SK-N-SH (cell line): Measurements from ENCODE around the gene APP. TPM values are rescaled to one million over a fixed set of nuclear protein-coding genes. Genes with fewer than 3 reads are reported as not detected.

ENCODE experiments used
- CTCF ChIA-PET: fragments of 300-600, 350-600 bp; formaldehyde crosslinking; extraction: SDS; loops from one replicate; lab custom pipeline; 2021; lab: Yijun Ruan, JAX
- POLR2A ChIA-PET: fragments of 350-600 bp; sonication (Branson Sonifier 250); formaldehyde crosslinking; extraction: SDS; loops from one replicate; lab custom pipeline; 2020; ENCODE audit warnings: antibody characterized with exemption, inconsistent platforms; lab: Yijun Ruan, JAX
- DNase-seq: peaks from one replicate; pipeline ENCODE4 v3.0.0; 2012
- H2AFZ ChIP-seq: fragments of 200-600 bp; sonication (generic); 2 replicates; pipeline ENCODE4 v1.8.1; 2016; ENCODE audit warnings: antibody characterized with exemption, mild to moderate bottlenecking, low read depth
- H3F3A ChIP-seq: fragments of 200-600 bp; sonication (generic); replicated peaks from 2 replicates; pipeline ENCODE3; 2016; ENCODE audit warnings: antibody characterized with exemption, mild to moderate bottlenecking; ENCODE audit not compliant: insufficient read depth
- H3K27ac ChIP-seq, 2 experiments: fragments of 200-500 bp in 1 of 2; fragments of 200-600 bp in 1 of 2; sonication (Bioruptor generic) in 1 of 2; sonication (generic), shearing (Covaris generic) in 1 of 2; 2 replicates each; pipeline versions ENCODE4 v1.5.1 to v1.6.1; 2014 to 2016; ENCODE audit warnings: low read depth in 2 of 2, inconsistent platforms in 1 of 2, low read length in 1 of 2, mild to moderate bottlenecking in 1 of 2, mixed read lengths in 1 of 2
- H3K27me3 ChIP-seq: fragments of 200-600 bp; sonication (generic), shearing (Covaris generic); 2 replicates; pipeline ENCODE4 v1.6.1; 2016; ENCODE audit warnings: mixed run types; ENCODE audit not compliant: insufficient read depth
- H3K36me3 ChIP-seq, 2 experiments: fragments of 200-500 bp in 1 of 2; fragments of 200-600 bp in 1 of 2; sonication (Bioruptor generic) in 1 of 2; sonication (generic) in 1 of 2; replicated peaks in 1 of 2; 2 replicates each; pipeline versions ENCODE3 to v1.5.1; 2014 to 2016; ENCODE audit warnings: low read length in 1 of 2, mild to moderate bottlenecking in 1 of 2; ENCODE audit not compliant: insufficient read depth in 2 of 2, control insufficient read depth in 1 of 2
- H3K4me1 ChIP-seq, 2 experiments: fragments of 200-500 bp in 1 of 2; fragments of 200-600 bp in 1 of 2; sonication (Bioruptor generic) in 1 of 2; sonication (generic), shearing (Covaris generic) in 1 of 2; 2 replicates each; pipeline versions ENCODE4 v1.5.1 to v1.6.1; 2014 to 2016; ENCODE audit warnings: low read depth in 1 of 2, low read length in 1 of 2, mixed run types in 1 of 2; ENCODE audit not compliant: insufficient read depth in 2 of 2, control insufficient read depth in 1 of 2
- H3K4me2 ChIP-seq: fragments of 200-600 bp; sonication (generic), shearing (Covaris generic); 2 replicates; pipeline ENCODE4 v1.6.1; 2017; ENCODE audit warnings: mixed run types
- H3K4me3 ChIP-seq, 2 experiments: fragments of 200-500 bp in 1 of 2; fragments of 200-600 bp in 1 of 2; sonication (Bioruptor generic) in 1 of 2; sonication (generic), shearing (Covaris generic) in 1 of 2; 2 replicates each; pipeline versions ENCODE4 v1.5.1 to v1.8.1; 2014 to 2016; ENCODE audit warnings: low read depth in 2 of 2, inconsistent platforms in 1 of 2, low read length in 1 of 2, mild to moderate bottlenecking in 1 of 2, mixed read lengths in 1 of 2, moderate library complexity in 1 of 2
- H3K79me2 ChIP-seq: fragments of 200-600 bp; sonication (generic); 2 replicates; pipeline ENCODE4 v1.8.1; 2017; ENCODE audit warnings: mild to moderate bottlenecking; ENCODE audit not compliant: insufficient read depth
- H3K9ac ChIP-seq: fragments of 200-600 bp; sonication (generic); 2 replicates; pipeline ENCODE4 v1.6.1; 2017; ENCODE audit warnings: mixed run types
- H3K9me2 ChIP-seq: fragments of 200-600 bp; sonication (generic); 2 replicates; pipeline ENCODE4 v1.6.1; 2017; ENCODE audit warnings: mixed run types
- H3K9me3 ChIP-seq: fragments of 200-600 bp; sonication (generic); 2 replicates; pipeline ENCODE4 v1.6.1; 2017; ENCODE audit warnings: mixed run types, mild to moderate bottlenecking, moderate library complexity
- H4K20me1 ChIP-seq: fragments of 200-600 bp; sonication (generic); 2 replicates; pipeline ENCODE4 v1.6.1; 2017; ENCODE audit warnings: mild to moderate bottlenecking, mixed run types; ENCODE audit not compliant: insufficient read depth
- CHD2 ChIP-seq: fragments of 150-350 bp; IDR thresholded peaks from 2 replicates; pipeline ENCODE4 v1.6.1; 2018; ENCODE audit warnings: low read length; ENCODE audit not compliant: partially characterized antibody
- FOXM1 ChIP-seq: IDR thresholded peaks from 2 replicates; pipeline ENCODE4 v1.4.0; 2012; ENCODE audit warnings: low read depth, mild to moderate bottlenecking
- JUND ChIP-seq: IDR thresholded peaks from 2 replicates; pipeline ENCODE4 v1.4.0; 2012
- MXI1 ChIP-seq: IDR thresholded peaks from 2 replicates; pipeline ENCODE4 v1.6.1; 2012; ENCODE audit warnings: mild to moderate bottlenecking, low read depth, low read length, improper control_type of control experiment
- PBX3 ChIP-seq: IDR thresholded peaks from 2 replicates; pipeline ENCODE4; 2012
- POLR2AphosphoS5 ChIP-seq: IDR thresholded peaks from 2 replicates; pipeline ENCODE4 v1.6.1; 2012; ENCODE audit warnings: low read depth, low read length
- RCOR1 ChIP-seq: fragments of 150-350 bp; IDR thresholded peaks from 2 replicates; pipeline ENCODE4 v1.6.1; 2017; ENCODE audit warnings: antibody characterized with exemption, low read length
- SMC3 ChIP-seq: IDR thresholded peaks from 2 replicates; pipeline ENCODE4 v1.6.1; 2012; ENCODE audit warnings: low read depth, low read length, improper control_type of control experiment
- TAF1 ChIP-seq: IDR thresholded peaks from 2 replicates; pipeline ENCODE4 v1.6.1; 2012; ENCODE audit warnings: low read depth, mild to moderate bottlenecking, low read length, moderate library complexity, borderline replicate concordance
- TCF12 ChIP-seq: IDR thresholded peaks from 2 replicates; pipeline ENCODE4 v1.4.0; 2012
- TEAD4 ChIP-seq: IDR thresholded peaks from 2 replicates; pipeline ENCODE4 v1.4.0; 2012; ENCODE audit warnings: mild to moderate bottlenecking, borderline replicate concordance; ENCODE audit not compliant: insufficient read depth
- WGBS: methylation state at CpG from one replicate; pipeline ENCODE4 v1.1.6; 2017; ENCODE audit warnings: low lambda C conversion rate; 5-methylcytosine and 5-hydroxymethylcytosine counted together
- polyA plus RNA-seq, 3 experiments: library from polyadenylated mRNA; depleted of rRNA; stranded (reverse); fragments of >200 nt; gene quantifications; 2 replicates each; pipeline ENCODE4 v1.2.3, GENCODE V29; 2012
- TF ChIP-seq, protein P1 (sequence below): IDR thresholded peaks from 2 replicates; pipeline ENCODE4 v1.4.0; 2012; ENCODE audit warnings: low read depth, borderline replicate concordance
- TF ChIP-seq, protein P2 (sequence below): IDR thresholded peaks from 2 replicates; pipeline ENCODE4 v1.6.1; 2012; ENCODE audit warnings: mild to moderate bottlenecking, low read depth, low read length, moderate library complexity
- TF ChIP-seq, protein P3 (sequence below): fragments of 150-350 bp; IDR thresholded peaks from 2 replicates; pipeline ENCODE4 v1.6.1; 2016; ENCODE audit warnings: mild to moderate bottlenecking, low read depth, low read length

The APP gene
- polyA plus RNA-seq, 1 of the 3 experiments (the other 2 are of a cell fraction), result 780 TPM

- Histone ChIP-seq H3K9me2 (no peaks in the 10 kb centered on the region), H2AFZ (no peak overlapping the region), H3K4me2 (no peak overlapping the region), H3K9me3 (no peaks in the 10 kb centered on the region), H3K27me3 (no peaks in the 10 kb centered on the region), H3F3A (peaks cover 5% of the 10 kb centered on the region), H3K4me3 (no peak overlapping the region), H4K20me1 (no peaks in the 10 kb centered on the region), H3K9ac (no peak overlapping the region), H3K36me3 (peaks cover 0 to 6% of the 10 kb centered on the region in 2 experiments), H3K27ac (peak overlapping the region in 1 of 2 experiments; percentile 23; a peak in 2 of 4 replicates), H3K79me2 (no peaks in the 10 kb centered on the region), H3K4me1 (peaks cover 13 to 15% of the 10 kb centered on the region in 2 experiments; a peak in 3 of 4 replicates)
- CTCF ChIA-PET, result no interaction called here
- DNase-seq, result no peak
- WGBS, result 55% methylated on average over 1 of the region's 1 CpG
- POLR2A ChIA-PET, result no interaction called here
- TF ChIP-seq POLR2AphosphoS5 (no peak), PBX3 (peak; percentile 60), TCF12 (peak; percentile 62)
Measured at GRCh38 chr21:25939396-25939761, 231.2 kb downstream of the APP start.

GRCh38 chr21:25938658-25939395 is 231.7 kb downstream of the APP start:
- peaks cover 13 to 15% of the 10 kb centered on the region in 2 experiments; a peak in 3 of 4 replicates for H3K4me1 ChIP-seq
- no peaks in the 10 kb centered on the region for H3K9me2 ChIP-seq
- no peak overlapping the region for H3K4me2 ChIP-seq
- no peak for DNase-seq
- POLR2A ChIA-PET, result no interaction called here
- peaks cover 0 to 6% of the 10 kb centered on the region in 2 experiments for H3K36me3 ChIP-seq
- peaks cover 9% of the 10 kb centered on the region for H3F3A ChIP-seq
- no peaks in the 10 kb centered on the region for H3K27me3 ChIP-seq
- no peaks in the 10 kb centered on the region for H3K79me2 ChIP-seq
- TF ChIP-seq, protein P1, sequence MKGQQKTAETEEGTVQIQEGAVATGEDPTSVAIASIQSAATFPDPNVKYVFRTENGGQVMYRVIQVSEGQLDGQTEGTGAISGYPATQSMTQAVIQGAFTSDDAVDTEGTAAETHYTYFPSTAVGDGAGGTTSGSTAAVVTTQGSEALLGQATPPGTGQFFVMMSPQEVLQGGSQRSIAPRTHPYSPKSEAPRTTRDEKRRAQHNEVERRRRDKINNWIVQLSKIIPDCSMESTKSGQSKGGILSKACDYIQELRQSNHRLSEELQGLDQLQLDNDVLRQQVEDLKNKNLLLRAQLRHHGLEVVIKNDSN, result no peak
- TF ChIP-seq TEAD4 (no peak), FOXM1 (no peak), MXI1 (no peak), JUND (no peak), SMC3 (no peak), PBX3 (no peak), TAF1 (no peak), CHD2 (no peak), RCOR1 (no peak)
- TF ChIP-seq, protein P2, sequence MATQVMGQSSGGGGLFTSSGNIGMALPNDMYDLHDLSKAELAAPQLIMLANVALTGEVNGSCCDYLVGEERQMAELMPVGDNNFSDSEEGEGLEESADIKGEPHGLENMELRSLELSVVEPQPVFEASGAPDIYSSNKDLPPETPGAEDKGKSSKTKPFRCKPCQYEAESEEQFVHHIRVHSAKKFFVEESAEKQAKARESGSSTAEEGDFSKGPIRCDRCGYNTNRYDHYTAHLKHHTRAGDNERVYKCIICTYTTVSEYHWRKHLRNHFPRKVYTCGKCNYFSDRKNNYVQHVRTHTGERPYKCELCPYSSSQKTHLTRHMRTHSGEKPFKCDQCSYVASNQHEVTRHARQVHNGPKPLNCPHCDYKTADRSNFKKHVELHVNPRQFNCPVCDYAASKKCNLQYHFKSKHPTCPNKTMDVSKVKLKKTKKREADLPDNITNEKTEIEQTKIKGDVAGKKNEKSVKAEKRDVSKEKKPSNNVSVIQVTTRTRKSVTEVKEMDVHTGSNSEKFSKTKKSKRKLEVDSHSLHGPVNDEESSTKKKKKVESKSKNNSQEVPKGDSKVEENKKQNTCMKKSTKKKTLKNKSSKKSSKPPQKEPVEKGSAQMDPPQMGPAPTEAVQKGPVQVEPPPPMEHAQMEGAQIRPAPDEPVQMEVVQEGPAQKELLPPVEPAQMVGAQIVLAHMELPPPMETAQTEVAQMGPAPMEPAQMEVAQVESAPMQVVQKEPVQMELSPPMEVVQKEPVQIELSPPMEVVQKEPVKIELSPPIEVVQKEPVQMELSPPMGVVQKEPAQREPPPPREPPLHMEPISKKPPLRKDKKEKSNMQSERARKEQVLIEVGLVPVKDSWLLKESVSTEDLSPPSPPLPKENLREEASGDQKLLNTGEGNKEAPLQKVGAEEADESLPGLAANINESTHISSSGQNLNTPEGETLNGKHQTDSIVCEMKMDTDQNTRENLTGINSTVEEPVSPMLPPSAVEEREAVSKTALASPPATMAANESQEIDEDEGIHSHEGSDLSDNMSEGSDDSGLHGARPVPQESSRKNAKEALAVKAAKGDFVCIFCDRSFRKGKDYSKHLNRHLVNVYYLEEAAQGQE, result no peak
- TF ChIP-seq, protein P3, sequence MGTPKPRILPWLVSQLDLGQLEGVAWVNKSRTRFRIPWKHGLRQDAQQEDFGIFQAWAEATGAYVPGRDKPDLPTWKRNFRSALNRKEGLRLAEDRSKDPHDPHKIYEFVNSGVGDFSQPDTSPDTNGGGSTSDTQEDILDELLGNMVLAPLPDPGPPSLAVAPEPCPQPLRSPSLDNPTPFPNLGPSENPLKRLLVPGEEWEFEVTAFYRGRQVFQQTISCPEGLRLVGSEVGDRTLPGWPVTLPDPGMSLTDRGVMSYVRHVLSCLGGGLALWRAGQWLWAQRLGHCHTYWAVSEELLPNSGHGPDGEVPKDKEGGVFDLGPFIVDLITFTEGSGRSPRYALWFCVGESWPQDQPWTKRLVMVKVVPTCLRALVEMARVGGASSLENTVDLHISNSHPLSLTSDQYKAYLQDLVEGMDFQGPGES, result no peak
- CTCF ChIA-PET, result interaction anchor here (1.2 kb wide), 1 partner anchor 232 kb away, joined by 3 read pairs; the partner anchor contains the start of gene APP
- H3K27ac ChIP-seq, result peak overlapping the region in 1 of 2 experiments; percentile 23; a peak in 1 of 4 replicates
- no peak overlapping the region for H3K4me3 ChIP-seq
- no peak overlapping the region for H3K9ac ChIP-seq
- WGBS, result 94% methylated on average over 10 of the region's 10 CpGs
- H4K20me1 ChIP-seq, result no peaks in the 10 kb centered on the region
- no peaks in the 10 kb centered on the region for H3K9me3 ChIP-seq
- no peak overlapping the region for H2AFZ ChIP-seq
